Endodermal cell (in vitro differentiated cells): ENCODE measurements around the gene CRTAC1. TPM values are rescaled to one million over a fixed set of nuclear protein-coding genes. Genes with fewer than 3 reads are reported as not detected.

ENCODE experiments used
- DNase-seq: peaks from one replicate; pipeline ENCODE4 v3.0.0-alpha.2; 2017
- H3K27ac ChIP-seq: 2 replicates; pipeline ENCODE4 v1.5.1; 2013; ENCODE audit warnings: mild to moderate bottlenecking, low read depth, low read length, moderate library complexity
- H3K27me3 ChIP-seq: 2 replicates; pipeline ENCODE4 v1.6.1; 2013; ENCODE audit warnings: mild to moderate bottlenecking, low read length, moderate library complexity; ENCODE audit not compliant: insufficient read depth, control insufficient read depth, poor library complexity, severe bottlenecking
- H3K36me3 ChIP-seq: 2 replicates; pipeline ENCODE4 v1.7.0; 2013; ENCODE audit warnings: mild to moderate bottlenecking, low read length, moderate library complexity; ENCODE audit not compliant: control insufficient read depth, insufficient read depth
- H3K4me1 ChIP-seq: one replicate; pipeline ENCODE4 v1.7.0; 2013; ENCODE audit warnings: low read length; ENCODE audit not compliant: control insufficient read depth, insufficient read depth
- H3K4me3 ChIP-seq: 2 replicates; pipeline ENCODE4 v1.5.1; 2013; ENCODE audit warnings: mild to moderate bottlenecking, low read length, moderate library complexity
- H3K9ac ChIP-seq: 2 replicates; pipeline ENCODE4 v1.6.1; 2013; ENCODE audit warnings: mild to moderate bottlenecking, low read length, moderate library complexity; ENCODE audit not compliant: poor library complexity, severe bottlenecking; ENCODE audit errors: extremely low read depth
- H3K9me3 ChIP-seq: 2 replicates; pipeline ENCODE4 v1.6.1; 2013; ENCODE audit warnings: mild to moderate bottlenecking, low read length, moderate library complexity; ENCODE audit not compliant: control insufficient read depth
- H3K27ac Mint-ChIP-seq: 2 replicates; pipeline ENCODE4 v1.8.0; 2020; ENCODE audit warnings: mixed read lengths
- H3K27me3 Mint-ChIP-seq: 2 replicates; pipeline ENCODE4 v1.8.0; 2021; ENCODE audit warnings: mild to moderate bottlenecking, mixed read lengths; ENCODE audit not compliant: insufficient read depth
- H3K36me3 Mint-ChIP-seq: 2 replicates; pipeline ENCODE4 v1.8.0; 2020; ENCODE audit warnings: low read depth, mixed read lengths
- H3K4me1 Mint-ChIP-seq: 2 replicates; pipeline ENCODE4 v1.8.0; 2020; ENCODE audit warnings: mixed read lengths
- H3K4me3 Mint-ChIP-seq: 2 replicates; pipeline ENCODE4 v1.8.0; 2020; ENCODE audit warnings: mild to moderate bottlenecking, moderate library complexity, mixed read lengths
- H3K9me3 Mint-ChIP-seq: 2 replicates; pipeline ENCODE4 v1.8.0; 2020; ENCODE audit warnings: mild to moderate bottlenecking, mixed read lengths
- CTCF ChIP-seq: fragments of 200-600 bp; sonication (generic); conservative IDR thresholded peaks from 2 replicates; pipeline ENCODE4 v1.5.0; 2021; ENCODE audit warnings: antibody characterized with exemption, mild to moderate bottlenecking
- WGBS, 2 experiments: methylation state at CpG; one replicate each; pipeline versions ENCODE4 v1.1.5 to v1.1.7; 2013; ENCODE audit warnings: missing lambda C conversion rate in 2 of 2, mixed read lengths in 1 of 2; ENCODE audit not compliant: insufficient coverage in 1 of 2, insufficient read length in 1 of 2; 5-methylcytosine and 5-hydroxymethylcytosine counted together
- total RNA-seq, 2 donors: library from RNA; stranded (reverse); fragmentation: NEBNext Ultra II Directional in 1 of 2; extraction: Animal tissue kit (Norgen Biotek cat#: 25700) in 1 of 2; gene quantifications; 2 replicates in 1 of 2; 3 replicates in 1 of 2; pipeline ENCODE4 v1.2.1, GENCODE V29; 2021

The CRTAC1 gene
- total RNA-seq, 2 donors from 2014 or later, result 0.13 to 0.24 TPM

- Mint-ChIP-seq H3K27ac (no peak overlapping the region), H3K36me3 (no peaks in the 10 kb centered on the region), H3K27me3 (peaks cover 3% of the 10 kb centered on the region), H3K4me3 (no peak overlapping the region), H3K4me1 (peaks cover 11% of the 10 kb centered on the region), H3K9me3 (no peaks in the 10 kb centered on the region)
- H3K9me3 ChIP-seq, result no peaks in the 10 kb centered on the region
- no peak for TF ChIP-seq CTCF
- H3K4me3 ChIP-seq, result no peak overlapping the region
- no peaks in the 10 kb centered on the region for H3K27me3 ChIP-seq
- H3K27ac ChIP-seq, result no peak overlapping the region
- no peak overlapping the region for H3K9ac ChIP-seq
- peaks cover 5% of the 10 kb centered on the region for H3K4me1 ChIP-seq
- WGBS, 2 experiments, result 87 to 90% methylated on average over 12 to 17 of the region's 17 CpGs
- DNase-seq, result no peak
- H3K36me3 ChIP-seq, result no peaks in the 10 kb centered on the region
These were observed 138.8 kb downstream of the CRTAC1 start for GRCh38 chr10:97891497-97892167.

- DNase-seq, result peak; percentile 86
- Histone ChIP-seq H3K4me1 (peaks cover 5% of the 10 kb centered on the region), H3K9ac (no peak overlapping the region), H3K27ac (no peak overlapping the region), H3K4me3 (no peak overlapping the region), H3K9me3 (no peaks in the 10 kb centered on the region), H3K36me3 (no peaks in the 10 kb centered on the region), H3K27me3 (no peaks in the 10 kb centered on the region)
- no peak overlapping the region for H3K4me3 Mint-ChIP-seq
- no peaks in the 10 kb centered on the region for H3K36me3 Mint-ChIP-seq
- TF ChIP-seq CTCF, result no peak
- H3K27me3 Mint-ChIP-seq, result no peaks in the 10 kb centered on the region
- 59 to 83% methylated on average over 5 to 18 of the region's 18 CpGs for WGBS, 2 experiments
- H3K27ac Mint-ChIP-seq, result peak overlapping the region; percentile 35
- peaks cover 11% of the 10 kb centered on the region for H3K4me1 Mint-ChIP-seq
- no peaks in the 10 kb centered on the region for H3K9me3 Mint-ChIP-seq
These were observed 140.8 kb downstream of the CRTAC1 start for GRCh38 chr10:97889461-97890265.

- Histone ChIP-seq H3K9me3 (no peaks in the 10 kb centered on the region), H3K4me3 (no peak overlapping the region), H3K9ac (no peak overlapping the region), H3K27me3 (no peaks in the 10 kb centered on the region), H3K36me3 (no peaks in the 10 kb centered on the region), H3K27ac (no peak overlapping the region), H3K4me1 (peaks cover 5% of the 10 kb centered on the region)
- Mint-ChIP-seq H3K4me1 (peaks cover 11% of the 10 kb centered on the region), H3K36me3 (no peaks in the 10 kb centered on the region), H3K27ac (peak overlapping the region; percentile 31), H3K9me3 (no peaks in the 10 kb centered on the region), H3K27me3 (peaks cover 4% of the 10 kb centered on the region), H3K4me3 (no peak overlapping the region)
- DNase-seq, result peak; percentile 89
- no peak for TF ChIP-seq CTCF
- 61 to 78% methylated on average over 2 to 12 of the region's 12 CpGs for WGBS, 2 experiments
These were observed 141.7 kb downstream of the CRTAC1 start for GRCh38 chr10:97888641-97889262.
